Esophagus (tissue), 2 donors: ENCODE results near the gene FAM174B. TPM values are rescaled to one million over a fixed set of nuclear protein-coding genes. Genes with fewer than 3 reads are reported as not detected.

Source experiments
- H3K27ac ChIP-seq, 2 donors: one replicate each; pipeline ENCODE4 v1.5.1; 2013; ENCODE audit warnings: low read depth in 2 of 2, mild to moderate bottlenecking in 2 of 2, inconsistent platforms in 1 of 2, low read length in 1 of 2, moderate library complexity in 1 of 2
- H3K27me3 ChIP-seq, 2 donors: one replicate each; pipeline ENCODE4 v1.6.1; 2013; ENCODE audit warnings: low read length in 2 of 2, control low read depth in 1 of 2, mild to moderate bottlenecking in 1 of 2; ENCODE audit not compliant: insufficient read depth in 2 of 2, control insufficient read depth in 1 of 2
- H3K36me3 ChIP-seq, 2 donors: one replicate each; pipeline ENCODE4 v1.6.1; 2013; ENCODE audit warnings: low read length in 1 of 2; ENCODE audit not compliant: control insufficient read depth in 2 of 2, insufficient read depth in 2 of 2
- H3K4me1 ChIP-seq, 2 donors: one replicate each; pipeline ENCODE4 v1.6.1; 2013; ENCODE audit warnings: low read length in 1 of 2; ENCODE audit not compliant: control insufficient read depth in 2 of 2, insufficient read depth in 2 of 2
- H3K4me3 ChIP-seq, 2 donors: one replicate each; pipeline ENCODE4 v1.5.1; 2013; ENCODE audit warnings: low read length in 2 of 2, mild to moderate bottlenecking in 2 of 2, low read depth in 1 of 2, moderate library complexity in 1 of 2
- H3K9me3 ChIP-seq, 2 donors: one replicate each; pipeline ENCODE4 v1.6.1; 2013; ENCODE audit warnings: mild to moderate bottlenecking in 2 of 2, low read depth in 1 of 2, low read length in 1 of 2, moderate library complexity in 1 of 2; ENCODE audit not compliant: control insufficient read depth in 2 of 2, insufficient read depth in 1 of 2
- WGBS, 2 donors: extraction: QIAGEN DNeasy Blood & Tissue Kit; methylation state at CpG; one replicate each; pipeline ENCODE4 v1.1.7; 2013; 5-methylcytosine and 5-hydroxymethylcytosine counted together
- polyA plus RNA-seq, 2 donors: library from polyadenylated mRNA; stranded (reverse); fragments of 200-250 nt; gene quantifications; one replicate each; pipeline ENCODE4 v1.2.3, GENCODE V29; 2013
- donor health status: healthy with polysubstance abuse.
- donor health status: Bipolar disorder and iron deficiency.

FAM174B gene
- polyA plus RNA-seq, 2 donors, result 3.7 to 7.3 TPM

DNA sequence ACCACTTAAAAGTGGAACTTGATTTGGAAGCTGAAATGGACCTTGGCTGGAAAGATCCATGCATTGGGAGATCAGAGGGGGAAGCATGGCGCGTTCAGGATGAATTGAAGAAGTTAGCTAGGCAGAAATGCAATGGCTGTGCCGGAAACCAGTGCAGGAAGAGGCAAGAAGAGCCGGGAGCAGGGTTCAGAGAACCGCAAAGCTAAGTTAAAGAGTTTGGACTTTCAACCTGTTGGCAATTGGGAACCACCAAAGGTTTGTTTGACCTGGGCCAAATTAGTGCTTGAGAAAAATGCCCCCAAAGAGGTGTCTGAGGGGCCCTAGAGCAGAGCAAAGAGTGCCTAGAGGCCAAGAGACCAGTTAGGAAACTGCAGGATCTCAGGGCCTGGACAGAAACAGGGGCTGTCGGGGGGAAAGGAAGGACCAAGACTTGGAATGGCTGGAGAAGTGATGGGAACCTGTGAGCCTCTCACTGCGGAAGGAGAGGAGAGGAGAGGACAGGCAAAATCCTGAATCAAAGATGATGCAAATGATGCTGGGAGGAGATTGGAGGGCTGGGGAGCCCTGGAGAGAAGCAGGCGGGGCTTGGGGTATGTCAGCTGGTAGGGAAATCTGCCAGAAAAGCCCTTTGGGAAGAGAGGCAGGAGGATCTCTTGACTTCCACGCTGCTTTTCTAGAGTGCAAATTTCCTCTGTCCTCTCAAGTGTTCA, 49.3 kb downstream of the FAM174B start:
- no peaks in the 10 kb centered on the region for H3K9me3 ChIP-seq
- H3K27me3 ChIP-seq, result no peaks in the 10 kb centered on the region
- no peak overlapping the region for H3K4me3 ChIP-seq
- no peaks in the 10 kb centered on the region for H3K36me3 ChIP-seq
- WGBS, 2 donors, result 86 to 89% methylated on average over 9 of the region's 9 CpGs
- no peak overlapping the region for H3K27ac ChIP-seq
- peaks cover 3 to 4% of the 10 kb centered on the region in 2 donors for H3K4me1 ChIP-seq

DNA sequence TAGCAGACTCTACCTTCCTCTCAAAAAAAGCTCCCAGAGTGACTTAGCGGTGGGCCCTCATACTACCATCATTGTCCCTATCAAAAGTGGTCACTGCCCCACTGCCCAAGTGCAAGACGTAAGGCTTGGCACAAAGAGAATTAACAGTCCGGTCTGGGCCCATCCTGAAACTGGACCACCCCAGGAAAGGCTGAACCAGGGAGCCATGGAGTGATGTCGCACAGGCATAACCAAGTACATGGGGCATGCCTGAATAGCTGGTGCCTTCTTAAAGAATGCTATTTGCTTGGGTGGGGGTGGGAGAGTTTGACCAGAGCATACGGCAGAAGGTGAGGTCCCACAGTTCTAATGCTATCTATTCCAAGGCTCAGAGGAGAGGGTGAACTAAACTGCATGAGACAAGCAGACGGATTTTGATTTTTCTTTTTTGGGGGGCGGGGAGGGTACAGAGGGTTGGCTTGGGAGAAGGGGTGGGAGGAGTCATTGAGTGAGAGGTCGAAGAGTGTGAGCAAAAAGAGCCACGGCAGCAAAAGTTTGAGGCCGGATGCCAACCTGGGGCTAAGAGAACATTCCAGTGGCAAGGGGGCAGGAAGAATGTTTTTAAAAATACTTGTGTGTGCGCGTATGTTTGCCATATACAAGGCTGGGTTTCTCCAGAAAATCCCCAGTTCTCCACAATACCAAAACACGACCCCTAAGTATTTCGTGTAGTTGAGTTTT, 50.2 kb downstream of the FAM174B start:
- H3K27ac ChIP-seq, result no peak overlapping the region
- WGBS, 2 donors, result 78 to 79% methylated on average over 14 of the region's 14 CpGs

DNA sequence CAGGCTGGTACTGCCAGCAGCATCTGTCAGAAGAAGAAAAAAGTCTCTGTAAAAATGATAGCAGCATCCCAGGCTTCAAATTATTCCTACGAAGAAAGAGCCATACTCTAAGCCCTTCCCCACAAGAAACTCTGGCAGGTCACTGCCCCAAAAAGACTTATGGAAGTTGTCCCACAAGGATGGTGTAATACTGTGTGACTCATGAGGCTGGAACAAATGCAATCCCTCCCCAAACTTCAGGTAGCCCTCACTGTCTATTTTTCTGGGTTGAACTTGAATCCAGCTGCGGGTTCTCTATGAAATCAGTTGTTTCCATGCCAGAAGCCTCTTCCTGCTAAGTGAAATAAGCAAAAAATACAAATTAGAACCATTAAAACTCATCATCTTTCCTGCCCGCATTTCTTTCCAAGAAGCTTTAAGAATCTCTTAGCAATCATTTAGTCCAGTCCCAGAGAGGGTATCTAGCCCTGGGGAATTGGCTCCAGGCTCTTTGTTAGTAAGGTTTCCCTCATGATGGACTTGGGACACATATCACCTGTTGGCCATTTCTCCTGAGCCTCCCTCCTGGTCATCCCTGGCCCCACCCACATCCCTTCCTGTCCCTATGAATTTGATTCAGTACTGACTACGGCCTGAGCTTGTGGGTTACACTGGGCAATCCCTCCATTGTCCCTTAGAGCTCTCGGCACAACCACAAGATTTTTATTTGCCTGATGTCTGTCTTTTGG, 51.7 kb downstream of the FAM174B start:
- Histone ChIP-seq H3K27me3 (no peaks in the 10 kb centered on the region), H3K27ac (no peak overlapping the region), H3K4me1 (peaks cover 0 to 1% of the 10 kb centered on the region in 2 donors), H3K36me3 (no peaks in the 10 kb centered on the region), H3K9me3 (no peaks in the 10 kb centered on the region), H3K4me3 (no peak overlapping the region)
- WGBS, 2 donors, result 55 to 67% methylated on average over 5 of the region's 5 CpGs

More for the DNA sequence above, 50.2 kb downstream of the FAM174B start:
- Histone ChIP-seq H3K27me3 (no peaks in the 10 kb centered on the region), H3K4me3 (no peak overlapping the region), H3K4me1 (peaks cover 3 to 4% of the 10 kb centered on the region in 2 donors), H3K36me3 (no peaks in the 10 kb centered on the region), H3K9me3 (no peaks in the 10 kb centered on the region)

DNA sequence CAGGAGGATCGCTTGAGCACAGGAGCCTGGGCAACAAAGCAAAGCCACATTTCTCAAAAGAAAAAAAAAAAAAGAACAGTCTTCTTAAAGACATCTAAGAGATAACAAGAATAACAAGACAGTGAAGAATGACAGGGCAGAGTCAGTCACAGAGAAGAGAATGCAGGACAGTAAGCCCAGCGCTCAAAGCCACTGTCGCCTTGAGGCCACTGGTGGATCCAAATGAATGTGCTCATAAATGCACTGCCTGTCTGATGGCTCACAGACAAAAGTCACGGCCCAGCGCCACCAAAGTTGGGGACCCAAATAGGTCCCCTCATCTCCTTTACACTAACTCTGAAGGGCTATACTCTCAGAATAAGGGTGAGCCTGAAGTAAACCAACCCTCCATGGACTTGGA, 52.3 kb downstream of the FAM174B start:
- no peak overlapping the region for H3K27ac ChIP-seq
- H3K4me3 ChIP-seq, result no peak overlapping the region
- WGBS, 2 donors, result 92% methylated on average over 5 of the region's 5 CpGs
- H3K36me3 ChIP-seq, result no peaks in the 10 kb centered on the region
- no peaks in the 10 kb centered on the region for H3K27me3 ChIP-seq
- H3K4me1 ChIP-seq, result peaks cover 0 to 1% of the 10 kb centered on the region in 2 donors
- no peaks in the 10 kb centered on the region for H3K9me3 ChIP-seq

DNA sequence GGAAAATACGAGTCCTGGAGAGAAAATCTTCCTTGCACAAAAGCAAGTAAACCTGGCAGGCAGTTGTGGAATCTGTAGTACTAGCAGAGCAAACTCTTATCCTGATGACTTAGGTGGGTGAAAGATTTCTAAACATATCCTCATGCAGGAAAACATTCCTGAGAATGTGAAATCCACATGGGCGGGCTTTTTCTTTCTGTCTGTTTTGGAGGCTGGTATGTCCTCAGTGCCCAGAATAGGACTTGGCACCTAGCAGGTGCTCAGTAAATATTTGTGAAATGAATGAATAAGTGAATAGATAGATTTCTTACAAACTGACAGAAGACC, 53.3 kb downstream of the FAM174B start:
- H3K4me3 ChIP-seq, result no peak overlapping the region
- H3K9me3 ChIP-seq, result no peaks in the 10 kb centered on the region
- no peaks in the 10 kb centered on the region for H3K36me3 ChIP-seq
- no peaks in the 10 kb centered on the region for H3K27me3 ChIP-seq
- peaks cover under 1 to 1% of the 10 kb centered on the region in 2 donors for H3K4me1 ChIP-seq
- H3K27ac ChIP-seq, result no peak overlapping the region
- 79 to 80% methylated on average over 2 of the region's 2 CpGs for WGBS, 2 donors

DNA sequence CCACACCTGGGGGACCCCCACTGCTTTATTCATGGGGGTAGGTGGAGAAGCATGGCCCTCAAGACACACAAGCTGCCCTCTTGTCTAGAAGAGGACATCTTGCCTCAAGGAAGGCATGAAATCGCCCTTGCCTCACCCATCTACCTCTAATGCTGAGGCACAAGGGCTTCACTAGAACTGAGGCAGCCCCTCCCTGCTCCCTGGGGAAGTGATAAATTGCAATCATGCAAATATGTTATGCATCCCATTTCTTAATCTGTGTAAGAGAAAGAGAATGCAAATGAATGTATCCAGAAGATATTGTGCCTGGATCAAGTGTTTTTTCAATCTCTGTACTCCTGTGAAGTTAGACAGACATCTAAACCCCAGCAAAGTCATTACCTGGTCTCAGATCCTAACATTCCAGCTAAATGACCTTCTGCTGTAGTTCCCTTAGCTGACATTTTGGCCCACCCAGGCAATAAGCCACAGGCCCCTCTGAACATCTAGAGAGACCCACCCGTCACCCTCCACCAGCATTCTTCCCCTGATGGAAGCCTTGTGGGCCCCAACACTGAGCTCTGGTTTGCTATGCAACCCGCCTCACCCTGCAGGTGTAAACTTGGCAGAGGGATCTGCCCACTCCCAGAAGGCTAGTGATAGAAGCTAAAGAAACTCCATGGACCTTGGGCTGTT, 53.8 kb downstream of the FAM174B start:
- no peak overlapping the region for H3K27ac ChIP-seq
- peaks cover 3 to 6% of the 10 kb centered on the region in 2 donors for H3K4me1 ChIP-seq
- H3K9me3 ChIP-seq, result no peaks in the 10 kb centered on the region
- no peaks in the 10 kb centered on the region for H3K27me3 ChIP-seq
- no peaks in the 10 kb centered on the region for H3K36me3 ChIP-seq
- no peak overlapping the region for H3K4me3 ChIP-seq
- WGBS, 2 donors, result 88% methylated on average over 3 of the region's 3 CpGs

DNA sequence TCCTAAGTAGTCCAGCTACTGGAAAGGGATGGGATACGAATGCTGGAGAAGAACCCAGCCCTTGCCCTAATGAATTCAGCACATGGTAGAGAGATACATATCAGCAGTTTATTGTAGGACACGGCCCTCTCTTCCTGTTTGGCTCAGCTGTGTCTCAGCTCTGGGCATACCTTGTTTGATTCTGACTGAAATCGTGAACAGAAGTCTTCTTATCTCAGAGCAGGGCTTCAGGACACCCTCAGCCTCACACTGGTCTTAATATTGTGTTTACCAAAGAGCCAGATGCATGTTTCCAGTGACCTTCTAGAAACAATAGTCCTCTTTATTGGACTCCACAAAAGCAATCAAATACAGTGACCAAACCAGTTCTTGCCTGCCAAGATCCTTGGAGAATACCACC, 54.7 kb downstream of the FAM174B start:
- no peaks in the 10 kb centered on the region for H3K27me3 ChIP-seq
- H3K36me3 ChIP-seq, result no peaks in the 10 kb centered on the region
- no peak overlapping the region for H3K4me3 ChIP-seq
- H3K4me1 ChIP-seq, result peaks cover 3 to 6% of the 10 kb centered on the region in 2 donors
- H3K27ac ChIP-seq, result no peak overlapping the region
- 55 to 73% methylated on average over 3 of the region's 3 CpGs for WGBS, 2 donors
- H3K9me3 ChIP-seq, result no peaks in the 10 kb centered on the region

DNA sequence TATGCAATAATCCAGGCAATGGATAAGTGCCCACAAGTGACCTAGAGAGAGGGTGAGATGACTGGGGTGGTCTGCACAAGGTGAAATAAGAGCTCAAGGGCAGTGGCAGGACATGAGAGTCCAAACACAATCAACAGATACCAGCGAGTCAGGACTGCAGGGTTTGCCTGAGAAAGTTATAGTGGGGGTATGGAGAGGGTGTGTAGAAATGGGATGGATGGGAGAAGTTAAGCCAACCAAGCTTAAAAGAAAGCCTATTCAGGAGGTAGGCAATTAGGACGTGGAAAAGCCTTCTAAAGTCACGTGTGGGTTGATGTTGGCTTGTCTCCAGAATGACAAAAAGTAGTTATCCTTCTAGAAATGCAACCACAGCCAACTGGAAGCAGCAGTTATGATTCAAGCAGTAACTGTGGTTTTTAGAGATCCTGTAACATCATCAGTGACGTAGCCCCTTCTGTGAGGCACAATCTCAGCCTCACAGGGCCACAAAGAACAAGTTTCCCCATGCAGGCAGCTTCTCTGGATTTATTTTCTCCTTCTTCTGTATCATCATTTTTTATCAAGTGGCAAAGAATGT, 56.1 kb downstream of the FAM174B start:
- peaks cover 3 to 6% of the 10 kb centered on the region in 2 donors for H3K4me1 ChIP-seq
- 41 to 51% methylated on average over 4 of the region's 4 CpGs for WGBS, 2 donors
- H3K9me3 ChIP-seq, result no peaks in the 10 kb centered on the region
- no peaks in the 10 kb centered on the region for H3K36me3 ChIP-seq
- no peak overlapping the region for H3K27ac ChIP-seq
- no peaks in the 10 kb centered on the region for H3K27me3 ChIP-seq
- no peak overlapping the region for H3K4me3 ChIP-seq

DNA sequence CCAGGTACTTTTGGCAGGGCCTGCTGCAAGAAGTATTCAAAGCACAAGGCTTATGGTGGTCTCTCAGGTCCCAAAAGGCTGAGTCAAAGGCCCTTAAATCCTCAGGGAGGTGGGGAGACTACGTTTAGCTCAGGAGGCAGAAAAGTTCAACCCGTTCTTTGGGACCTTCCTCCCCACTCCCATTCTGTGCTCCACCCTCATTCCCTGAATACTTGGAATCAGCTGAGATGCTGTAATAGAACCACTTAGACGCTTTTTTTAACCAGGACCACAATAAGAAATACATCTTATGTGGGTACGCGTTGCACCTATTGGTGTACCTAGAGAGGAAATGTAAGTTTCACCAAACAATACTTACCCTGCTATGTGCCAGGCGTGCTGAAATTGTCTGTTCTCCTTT, 58.0 kb downstream of the FAM174B start:
- Histone ChIP-seq H3K36me3 (no peaks in the 10 kb centered on the region), H3K4me1 (peaks cover 3 to 6% of the 10 kb centered on the region in 2 donors), H3K9me3 (no peaks in the 10 kb centered on the region), H3K27ac (no peak overlapping the region), H3K4me3 (no peak overlapping the region), H3K27me3 (no peaks in the 10 kb centered on the region)
- WGBS, 2 donors, result 78 to 83% methylated on average over 6 of the region's 6 CpGs
